ENCODE measurements around the gene PDLIM4. TPM values are rescaled to one million over a fixed set of nuclear protein-coding genes. Genes with fewer than 3 reads are reported as not detected.

PDLIM4 gene
- polyA plus RNA-seq, 4 donors = 2.5 to 15.0 (median 10.1) TPM

- WGBS, 3 donors = 83 to 84% (median 84%) methylated on average over 2 of the region's 2 CpGs
- Histone ChIP-seq H3K4me1 (ENCODE audit: control insufficient read depth in 3 of 3, insufficient read depth in 2 of 3, low read depth in 1 of 3, low read length in 2 of 3) (peaks cover 7 to 56% (median 13%) of the 10 kb centered on the region in 3 donors), H3K36me3 (ENCODE audit: control insufficient read depth in 3 of 3, insufficient read depth in 2 of 3, low read depth in 1 of 3, low read length in 3 of 3) (peaks cover 0 to 18% (median 0%) of the 10 kb centered on the region in 3 donors), H3K27ac (ENCODE audit: low read depth in 1 of 3, low read length in 2 of 3) (no peak overlapping the region), H3K27me3 (ENCODE audit: control insufficient read depth in 3 of 3, insufficient read depth in 3 of 3, low read length in 3 of 3) (no peaks in the 10 kb centered on the region), H3K4me3 (ENCODE audit: low read depth in 1 of 3, low read length in 3 of 3) (no peak overlapping the region), H3K9me3 (ENCODE audit: control insufficient read depth in 2 of 2, insufficient read depth in 1 of 2, low read depth in 1 of 2, low read length in 1 of 2) (peaks cover 0 to 4% of the 10 kb centered on the region in 2 donors)
- FAIRE-seq (no peak), DNase-seq (no peak)
These were observed 47.9 kb downstream of the PDLIM4 start for GRCh38 chr5:132305420-132305819.

- WGBS, 3 donors = 80 to 92% (median 91%) methylated on average over 4 of the region's 4 CpGs
- H3K4me3 ChIP-seq (ENCODE audit: low read depth in 1 of 3, low read length in 3 of 3) = no peak overlapping the region
- H3K36me3 ChIP-seq (ENCODE audit: control insufficient read depth in 3 of 3, insufficient read depth in 2 of 3, low read depth in 1 of 3, low read length in 3 of 3) = peaks cover 0 to 25% (median 0%) of the 10 kb centered on the region in 3 donors
- peak overlapping the region in 2 of 3 donors; percentile 55 to 77 for H3K27ac ChIP-seq (ENCODE audit: low read depth in 1 of 3, low read length in 2 of 3)
- no peaks in the 10 kb centered on the region for H3K27me3 ChIP-seq (ENCODE audit: control insufficient read depth in 3 of 3, insufficient read depth in 3 of 3, low read length in 3 of 3)
- FAIRE-seq (no peak), DNase-seq (no peak)
- H3K4me1 ChIP-seq (ENCODE audit: control insufficient read depth in 3 of 3, insufficient read depth in 2 of 3, low read depth in 1 of 3, low read length in 2 of 3) = peaks cover 4 to 51% (median 10%) of the 10 kb centered on the region in 3 donors
- peaks cover 0 to 4% of the 10 kb centered on the region in 2 donors for H3K9me3 ChIP-seq (ENCODE audit: control insufficient read depth in 2 of 2, insufficient read depth in 1 of 2, low read depth in 1 of 2, low read length in 1 of 2)
These were observed 51.2 kb downstream of the PDLIM4 start for GRCh38 chr5:132308701-132309100.

DNA sequence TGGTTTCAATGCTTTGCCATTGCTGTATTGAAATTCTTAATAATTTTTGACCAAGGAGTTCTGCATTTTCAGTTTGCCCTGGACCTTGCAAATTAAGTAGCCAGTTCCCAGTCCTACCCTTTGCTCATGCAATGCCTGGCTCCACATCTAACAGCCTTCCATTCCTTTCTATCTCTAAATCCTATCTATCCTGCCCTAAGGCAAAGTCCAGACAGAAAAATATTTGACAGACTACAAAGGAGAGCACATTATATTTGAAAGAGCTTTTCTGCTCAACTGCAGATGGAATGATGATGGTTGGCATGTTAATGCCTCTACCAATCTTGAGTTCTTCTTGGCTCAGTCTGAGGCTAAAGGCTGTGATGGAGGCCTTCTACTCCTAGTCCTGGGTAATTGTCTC is 52.2 kb downstream of the PDLIM4 start:
- Histone ChIP-seq H3K36me3 (ENCODE audit: control insufficient read depth in 3 of 3, insufficient read depth in 2 of 3, low read depth in 1 of 3, low read length in 3 of 3) (peaks cover 0 to 33% (median 4%) of the 10 kb centered on the region in 3 donors), H3K27me3 (ENCODE audit: control insufficient read depth in 3 of 3, insufficient read depth in 3 of 3, low read length in 3 of 3) (no peaks in the 10 kb centered on the region), H3K4me1 (ENCODE audit: control insufficient read depth in 3 of 3, insufficient read depth in 2 of 3, low read depth in 1 of 3, low read length in 2 of 3) (peaks cover 4 to 51% (median 10%) of the 10 kb centered on the region in 3 donors), H3K27ac (ENCODE audit: low read depth in 1 of 3, low read length in 2 of 3) (no peak overlapping the region), H3K9me3 (ENCODE audit: control insufficient read depth in 2 of 2, insufficient read depth in 1 of 2, low read depth in 1 of 2, low read length in 1 of 2) (peaks cover 0 to 2% of the 10 kb centered on the region in 2 donors), H3K4me3 (ENCODE audit: low read depth in 1 of 3, low read length in 3 of 3) (no peak overlapping the region)
- no peak for FAIRE-seq
- DNase-seq = peak in 1 of 2 donors; percentile 45

- no peak overlapping the region for H3K27ac ChIP-seq (ENCODE audit: low read depth in 1 of 3, low read length in 2 of 3)
- peaks cover 4 to 54% (median 10%) of the 10 kb centered on the region in 3 donors for H3K4me1 ChIP-seq (ENCODE audit: control insufficient read depth in 3 of 3, insufficient read depth in 2 of 3, low read depth in 1 of 3, low read length in 2 of 3)
- DNase-seq (peak in 1 of 2 donors; percentile 39), FAIRE-seq (no peak)
- H3K36me3 ChIP-seq (ENCODE audit: control insufficient read depth in 3 of 3, insufficient read depth in 2 of 3, low read depth in 1 of 3, low read length in 3 of 3) = peaks cover 0 to 39% (median 4%) of the 10 kb centered on the region in 3 donors
- 43 to 56% (median 51%) methylated on average over 11 of the region's 11 CpGs for WGBS, 3 donors
- no peaks in the 10 kb centered on the region for H3K9me3 ChIP-seq (ENCODE audit: control insufficient read depth in 2 of 2, insufficient read depth in 1 of 2, low read depth in 1 of 2, low read length in 1 of 2)
- no peaks in the 10 kb centered on the region for H3K27me3 ChIP-seq (ENCODE audit: control insufficient read depth in 3 of 3, insufficient read depth in 3 of 3, low read length in 3 of 3)
- H3K4me3 ChIP-seq (ENCODE audit: low read depth in 1 of 3, low read length in 3 of 3) = no peak overlapping the region
These were observed 52.8 kb downstream of the PDLIM4 start for GRCh38 chr5:132310141-132310834.

DNA sequence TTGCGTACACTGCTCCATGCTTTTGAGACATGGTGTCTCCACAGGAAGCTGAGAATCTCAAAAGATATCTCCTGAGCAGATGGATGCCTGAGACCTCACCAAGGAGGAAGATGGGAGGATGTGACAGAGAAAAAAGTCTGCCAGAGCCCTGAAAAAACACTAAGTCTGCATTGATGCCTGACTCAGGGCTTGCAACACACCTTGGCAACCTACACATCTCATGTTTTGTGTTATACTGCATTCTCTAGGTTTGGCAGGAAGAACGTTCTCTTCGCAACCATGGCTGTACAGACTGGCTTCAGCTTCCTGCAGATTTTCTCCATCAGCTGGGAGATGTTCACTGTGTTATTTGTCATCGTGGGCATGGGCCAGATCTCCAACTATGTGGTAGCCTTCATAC is 55.9 kb downstream of the PDLIM4 start:
- Histone ChIP-seq H3K4me1 (ENCODE audit: control insufficient read depth in 3 of 3, insufficient read depth in 2 of 3, low read depth in 1 of 3, low read length in 2 of 3) (peaks cover 4 to 52% (median 8%) of the 10 kb centered on the region in 3 donors), H3K9me3 (ENCODE audit: control insufficient read depth in 2 of 2, insufficient read depth in 1 of 2, low read depth in 1 of 2, low read length in 1 of 2) (no peaks in the 10 kb centered on the region), H3K27me3 (ENCODE audit: control insufficient read depth in 3 of 3, insufficient read depth in 3 of 3, low read length in 3 of 3) (no peaks in the 10 kb centered on the region), H3K27ac (ENCODE audit: low read depth in 1 of 3, low read length in 2 of 3) (no peak overlapping the region), H3K4me3 (ENCODE audit: low read depth in 1 of 3, low read length in 3 of 3) (no peak overlapping the region), H3K36me3 (ENCODE audit: control insufficient read depth in 3 of 3, insufficient read depth in 2 of 3, low read depth in 1 of 3, low read length in 3 of 3) (peaks cover 0 to 53% (median 4%) of the 10 kb centered on the region in 3 donors)
- 85 to 95% (median 86%) methylated on average over 4 of the region's 4 CpGs for WGBS, 3 donors
- no peak for DNase-seq
- no peak for FAIRE-seq

- DNase-seq (no peak), FAIRE-seq (no peak)
- Histone ChIP-seq H3K9me3 (ENCODE audit: control insufficient read depth in 2 of 2, insufficient read depth in 1 of 2, low read depth in 1 of 2, low read length in 1 of 2) (no peaks in the 10 kb centered on the region), H3K36me3 (ENCODE audit: control insufficient read depth in 3 of 3, insufficient read depth in 2 of 3, low read depth in 1 of 3, low read length in 3 of 3) (peaks cover 0 to 54% (median 4%) of the 10 kb centered on the region in 3 donors), H3K27ac (ENCODE audit: low read depth in 1 of 3, low read length in 2 of 3) (no peak overlapping the region), H3K4me3 (ENCODE audit: low read depth in 1 of 3, low read length in 3 of 3) (no peak overlapping the region), H3K27me3 (ENCODE audit: control insufficient read depth in 3 of 3, insufficient read depth in 3 of 3, low read length in 3 of 3) (no peaks in the 10 kb centered on the region), H3K4me1 (ENCODE audit: control insufficient read depth in 3 of 3, insufficient read depth in 2 of 3, low read depth in 1 of 3, low read length in 2 of 3) (peaks cover 4 to 49% (median 4%) of the 10 kb centered on the region in 3 donors)
- WGBS, 3 donors = 80 to 97% (median 87%) methylated on average over 2 of the region's 2 CpGs
These were observed 56.5 kb downstream of the PDLIM4 start for GRCh38 chr5:132313961-132314432.

- H3K27ac ChIP-seq (ENCODE audit: low read depth in 1 of 3, low read length in 2 of 3) = peak overlapping the region in 1 of 3 donors; percentile 42
- no peaks in the 10 kb centered on the region for H3K9me3 ChIP-seq (ENCODE audit: control insufficient read depth in 2 of 2, insufficient read depth in 1 of 2, low read depth in 1 of 2, low read length in 1 of 2)
- 79 to 86% (median 82%) methylated on average over 5 of the region's 5 CpGs for WGBS, 3 donors
- peak in 1 of 2 donors; percentile 44 for DNase-seq
- H3K27me3 ChIP-seq (ENCODE audit: control insufficient read depth in 3 of 3, insufficient read depth in 3 of 3, low read length in 3 of 3) = no peaks in the 10 kb centered on the region
- no peak overlapping the region for H3K4me3 ChIP-seq (ENCODE audit: low read depth in 1 of 3, low read length in 3 of 3)
- no peak for FAIRE-seq
- peaks cover 0 to 33% (median 0%) of the 10 kb centered on the region in 3 donors for H3K4me1 ChIP-seq (ENCODE audit: control insufficient read depth in 3 of 3, insufficient read depth in 2 of 3, low read depth in 1 of 3, low read length in 2 of 3)
- H3K36me3 ChIP-seq (ENCODE audit: control insufficient read depth in 3 of 3, insufficient read depth in 2 of 3, low read depth in 1 of 3, low read length in 3 of 3) = peaks cover 0 to 51% (median 4%) of the 10 kb centered on the region in 3 donors
These were observed 58.1 kb downstream of the PDLIM4 start for GRCh38 chr5:132315529-132316067.

GRCh38 chr5:132319975-132320374 is 62.5 kb downstream of the PDLIM4 start:
- Histone ChIP-seq H3K36me3 (ENCODE audit: control insufficient read depth in 3 of 3, insufficient read depth in 2 of 3, low read depth in 1 of 3, low read length in 3 of 3) (peaks cover 0 to 45% (median 0%) of the 10 kb centered on the region in 3 donors), H3K27ac (ENCODE audit: low read depth in 1 of 3, low read length in 2 of 3) (no peak overlapping the region), H3K27me3 (ENCODE audit: control insufficient read depth in 3 of 3, insufficient read depth in 3 of 3, low read length in 3 of 3) (no peaks in the 10 kb centered on the region), H3K4me3 (ENCODE audit: low read depth in 1 of 3, low read length in 3 of 3) (no peak overlapping the region), H3K9me3 (ENCODE audit: control insufficient read depth in 2 of 2, insufficient read depth in 1 of 2, low read depth in 1 of 2, low read length in 1 of 2) (no peaks in the 10 kb centered on the region), H3K4me1 (ENCODE audit: control insufficient read depth in 3 of 3, insufficient read depth in 2 of 3, low read depth in 1 of 3, low read length in 2 of 3) (peaks cover 0 to 22% (median 0%) of the 10 kb centered on the region in 3 donors)
- DNase-seq (no peak), FAIRE-seq (no peak)
- WGBS, 3 donors = 93 to 96% (median 95%) methylated on average over 1 of the region's 1 CpG
